NCI-H1092 (cell line): ENCODE measurements around the gene LRRC31.

Experiments used
- DNase-seq: peaks from one replicate; lab custom pipeline; 2025; lab: John Stamatoyannopoulos, UW

LRRC31 gene

DNA sequence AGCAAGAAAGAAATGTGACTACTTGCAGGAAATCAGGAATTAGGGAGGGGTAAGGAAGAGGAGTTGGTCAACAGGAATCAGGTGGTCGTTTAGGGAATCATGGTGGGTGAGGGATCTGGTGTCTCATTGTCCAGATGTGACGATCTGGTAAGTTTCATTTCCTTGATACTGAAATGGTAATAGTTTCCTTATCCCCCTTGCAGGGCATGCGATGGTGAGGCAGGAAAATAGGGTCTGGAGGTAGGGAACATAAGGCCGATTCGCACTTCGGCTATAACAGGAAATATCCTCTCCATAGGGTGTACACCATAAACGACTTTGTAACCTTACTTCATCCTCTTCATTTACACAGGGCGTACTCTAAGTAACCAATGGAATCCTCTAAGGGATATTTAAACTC lies 56.5 kb downstream of the LRRC31 start:
- DNase-seq, result no peak

DNA sequence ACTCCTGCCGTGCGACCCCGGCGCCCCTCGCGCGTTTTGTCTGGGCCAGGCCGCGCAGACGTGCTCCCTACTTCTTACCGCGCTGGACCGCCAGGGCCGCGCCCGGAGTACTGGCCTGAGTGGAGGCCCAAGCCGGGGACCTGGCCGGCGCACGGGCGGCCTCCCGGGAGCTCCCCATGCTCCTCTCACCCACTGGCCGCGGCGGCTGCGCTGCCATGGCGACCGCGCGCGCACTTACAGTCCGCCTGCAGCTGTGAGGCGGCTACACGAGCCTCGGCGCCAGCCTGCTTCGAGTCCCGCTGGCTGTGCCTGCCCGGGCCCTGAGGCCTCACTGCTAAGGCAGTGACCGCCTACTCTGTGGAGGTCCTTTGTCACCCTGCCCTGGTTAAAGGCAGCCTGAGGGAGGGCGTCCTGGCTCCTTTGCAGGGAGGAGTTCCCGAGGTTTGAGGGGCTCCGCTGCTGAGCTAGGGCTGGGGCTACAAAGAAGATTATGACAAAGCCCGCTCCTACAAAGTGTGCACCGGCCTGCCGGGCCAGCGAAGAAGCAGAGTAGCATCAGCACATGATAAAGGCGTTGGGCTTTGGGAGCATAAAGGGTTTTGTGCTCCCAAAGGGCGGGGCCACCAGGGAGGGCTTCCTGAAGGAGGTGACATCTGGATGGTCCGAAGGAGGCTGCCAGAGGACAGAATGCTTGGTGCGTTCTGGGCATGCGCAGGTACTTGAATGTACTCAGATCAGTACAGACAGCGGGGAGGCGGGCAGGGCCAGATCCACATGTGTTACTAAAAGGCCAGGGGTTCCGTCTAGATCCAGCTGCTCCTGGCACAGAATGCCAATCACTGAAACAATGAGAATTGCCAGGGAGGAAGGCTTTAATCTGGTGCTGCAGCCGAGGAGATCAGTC lies 57.2 kb downstream of the LRRC31 start, which contains the start of the genes LRRC34 and LRRIQ4:
LRRC34 (minus strand) TSS at position 573 of the 904 bp plus-strand sequence; CDS start at position 217, 356 bp downstream.
LRRIQ4 (plus strand) TSS at position 539 of the 904 bp plus-strand sequence. CDS start 9,052 bp downstream, outside the sequence.
- peak; percentile 87 for DNase-seq

DNA sequence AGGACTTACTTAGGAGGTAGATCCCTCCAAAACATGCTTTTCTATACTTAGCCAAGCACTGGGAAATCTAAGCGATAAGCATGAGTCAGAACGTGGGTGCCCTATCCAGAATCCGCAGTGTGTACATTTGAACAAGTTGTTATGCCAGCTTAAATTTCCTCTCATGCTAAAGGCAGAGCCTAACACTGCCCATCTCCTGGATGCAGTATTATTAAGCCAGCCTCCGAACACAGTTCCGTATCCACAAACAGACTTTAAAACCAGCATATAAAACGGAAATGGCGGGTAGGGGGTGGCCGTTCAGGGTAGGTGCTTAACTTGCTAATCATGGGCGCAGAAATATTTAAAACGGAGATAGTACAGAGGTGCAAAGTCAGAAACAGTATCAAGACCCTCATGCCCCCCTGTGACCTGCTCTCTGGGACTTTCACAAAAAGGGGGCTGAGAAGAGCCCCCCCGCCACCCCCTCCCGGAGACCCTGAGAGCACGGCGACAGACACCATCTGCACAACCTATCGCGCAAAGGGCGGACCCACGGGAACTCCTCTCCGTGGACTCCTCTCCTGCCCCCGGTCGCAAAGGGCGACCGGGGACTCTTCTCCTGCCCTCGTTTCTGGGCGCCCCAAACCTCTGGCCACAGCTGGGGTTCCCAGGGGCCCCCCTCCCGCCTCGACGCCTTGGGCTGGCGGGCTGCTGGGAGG lies 58.0 kb downstream of the LRRC31 start:
- DNase-seq, result peak; percentile 28

DNA sequence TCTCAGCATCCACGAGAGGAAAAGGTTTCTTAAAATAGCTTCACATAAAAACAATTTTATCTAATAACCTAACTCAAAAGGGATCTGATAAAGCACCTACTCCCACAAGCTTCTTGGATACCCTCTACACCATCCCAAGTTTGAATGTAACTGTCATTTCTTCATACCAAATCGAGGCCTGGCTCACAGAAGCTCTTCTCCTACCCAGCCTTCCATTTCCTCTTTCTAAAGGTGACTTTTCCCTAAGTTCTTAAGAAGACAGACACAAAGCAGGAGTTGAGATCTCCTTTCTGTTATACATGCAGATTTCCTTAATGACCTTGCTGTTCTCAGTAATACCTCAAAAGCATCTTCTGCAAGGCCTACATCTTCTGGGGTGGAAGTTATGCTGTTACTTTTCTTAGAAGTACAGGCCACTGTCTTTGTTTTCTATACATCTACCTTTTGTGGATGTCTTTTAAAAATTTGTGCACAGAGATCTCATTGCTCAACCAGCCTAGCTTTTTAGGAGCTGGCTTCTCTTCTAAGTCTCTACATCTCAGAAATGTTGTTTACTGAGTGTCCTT lies 60.4 kb downstream of the LRRC31 start:
- no peak for DNase-seq

DNA sequence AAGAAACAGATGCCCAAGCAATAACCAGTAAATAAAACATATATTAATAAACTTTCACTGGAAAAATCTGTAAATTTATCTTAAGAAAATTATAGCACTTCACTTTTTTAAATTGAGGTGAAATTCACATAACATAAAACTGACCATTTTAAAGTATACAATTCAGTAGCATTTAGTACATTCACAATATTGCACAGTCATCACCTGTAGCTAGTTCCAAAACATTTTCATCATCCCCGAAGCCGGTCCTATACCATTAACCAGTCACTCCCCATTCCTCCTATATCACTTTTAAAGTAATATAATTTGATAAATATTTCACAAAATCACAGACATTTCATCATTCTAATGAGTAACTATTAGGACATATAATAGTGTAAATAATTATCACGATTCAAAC lies 65.1 kb downstream of the LRRC31 start:
- DNase-seq, result no peak

DNA sequence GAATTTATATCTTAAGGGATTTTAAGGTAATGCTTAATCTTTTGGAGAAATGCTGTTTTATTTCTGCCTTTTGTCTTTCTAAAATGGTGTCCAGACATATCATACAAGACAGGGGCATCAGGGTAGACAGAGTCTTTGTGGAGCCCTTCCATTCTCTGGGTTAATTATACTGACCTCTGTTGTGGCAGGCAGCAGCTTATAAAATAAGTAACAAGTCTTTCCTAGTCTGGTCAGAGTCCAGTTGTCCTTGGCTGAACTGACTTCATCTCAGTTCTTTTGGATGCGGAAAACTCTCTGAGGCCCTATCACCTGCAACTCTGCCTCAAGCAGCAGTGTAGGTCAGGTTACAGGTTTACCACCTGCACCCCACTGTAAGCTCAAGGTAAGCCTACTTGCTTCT lies 77.4 kb downstream of the LRRC31 start:
- DNase-seq, result no peak

DNA sequence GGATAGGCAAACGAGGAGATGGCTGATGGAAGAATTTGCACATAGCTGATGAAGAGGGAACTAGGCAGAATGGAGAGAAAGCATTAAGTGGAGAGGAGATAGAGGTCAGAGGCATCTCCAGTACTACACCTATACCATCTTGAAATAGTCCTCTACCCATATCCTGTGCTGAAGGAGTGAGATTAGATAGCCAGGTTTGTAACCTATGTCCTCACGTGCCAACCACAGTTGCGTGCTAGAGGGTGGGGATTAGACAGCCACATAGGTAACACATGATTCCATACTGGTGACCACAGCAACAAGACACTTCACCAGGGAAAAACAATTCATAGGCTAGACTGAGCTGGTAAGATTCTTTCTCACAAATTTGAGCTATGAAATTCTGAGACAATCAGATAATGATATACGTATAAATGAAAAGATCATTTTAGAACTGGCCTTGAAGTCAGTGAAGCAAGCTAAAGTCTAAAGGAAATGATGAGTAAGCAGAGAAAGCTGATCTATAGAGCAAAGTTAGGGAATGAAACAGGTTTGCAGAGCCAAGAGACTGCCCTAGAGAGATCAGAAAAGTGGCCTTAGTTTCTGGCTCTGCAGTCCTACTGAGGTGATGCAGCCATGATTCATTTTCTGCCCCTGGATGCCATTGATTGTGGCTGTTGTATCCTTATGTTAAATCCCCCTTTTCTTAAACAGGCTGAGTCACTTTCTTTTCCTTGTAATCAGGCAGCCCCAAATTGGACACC lies 78.9 kb downstream of the LRRC31 start:
- DNase-seq, result no peak

DNA sequence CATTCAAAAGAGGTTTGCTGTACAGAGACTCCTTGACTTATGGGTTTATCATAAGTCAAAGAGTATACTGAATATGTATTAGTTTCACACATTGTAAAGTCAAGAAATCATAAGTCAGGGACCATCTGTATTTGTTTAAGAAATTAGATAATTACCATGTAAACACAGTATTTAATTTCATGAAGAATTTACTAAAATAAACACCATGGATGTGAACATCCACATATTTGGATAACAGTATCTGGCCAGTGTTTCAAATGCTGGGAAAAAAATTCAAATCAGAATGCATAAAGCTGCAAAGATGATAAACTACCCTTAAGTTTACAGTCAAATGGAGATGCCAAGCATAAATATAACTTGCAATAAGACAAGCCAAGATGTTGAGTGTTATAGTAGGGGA lies 79.5 kb downstream of the LRRC31 start:
- no peak for DNase-seq
